ENCODE results near the gene MRPL17. TPM values are rescaled to one million over a fixed set of nuclear protein-coding genes. Genes with fewer than 3 reads are reported as not detected.
"Not testable (repeated sequence)": the region's sequence is repeated elsewhere in the genome, so short reads cannot be mapped to it uniquely, and the experiment has no call there.

Gene MRPL17
- total and polyA plus RNA-seq, 7 experiments from 2014 or later = 10.0 to 70.3 (median 26.4) TPM

GRCh38 chr11:6703247-6704063, 20.3 kb upstream of the MRPL17 start:
- POLR2A ChIA-PET = interaction anchor here (0.7 to 1.0 kb wide), 3 partner anchors 33 to 54 kb away, joined by 3 read pairs; no protein-coding TSS in a partner anchor
- Mint-ChIP-seq H3K4me1 (peaks cover 7 to 29% (median 14%) of the 10 kb centered on the region in 7 donors), H3K27ac (peak overlapping the region in 6 of 9 donors; percentile 21 to 82 (median 58)), H3K27me3 (no peaks in the 10 kb centered on the region), H3K36me3 (peaks cover 0 to 11% (median under 1%) of the 10 kb centered on the region in 5 donors), H3K4me3 (no peak overlapping the region), H3K9me3 (no peaks in the 10 kb centered on the region)
- DNase-seq (peak in 6 of 9 donors; percentile 14 to 38 (median 24)), ATAC-seq (peak; percentile 90)
- CTCF ChIA-PET = interaction anchor here (1.5 to 5.7 kb wide), 4 partner anchors 20 to 52 kb away, joined by 3 to 48 read pairs (median 17); partner anchors contain the start of gene MRPL17
- H3K27me3 ChIP-seq (ENCODE audit: control insufficient read depth in 2 of 2, insufficient read depth in 2 of 2, low read length in 2 of 2) = no peaks in the 10 kb centered on the region
- peaks cover 0 to 5% (median 0%) of the 10 kb centered on the region in 3 experiments for H3K36me3 ChIP-seq (ENCODE audit: control insufficient read depth in 2 of 3, insufficient read depth in 3 of 3, low read length in 3 of 3)
- H3K9me3 ChIP-seq (ENCODE audit: control insufficient read depth in 2 of 3, low read length in 3 of 3) = no peaks in the 10 kb centered on the region
- intact Hi-C loops (cut with micrococcal nuclease) = loop anchor here (1.0 to 2.0 kb wide), 2 partner anchors 35 to 54 kb away; no protein-coding TSS in a partner anchor
- no peaks in the 10 kb centered on the region for H3K4me1 ChIP-seq (ENCODE audit: control insufficient read depth in 2 of 2, insufficient read depth in 2 of 2, low read length in 2 of 2)
- H3K27ac ChIP-seq (ENCODE audit: low read depth, low read length) = no peak overlapping the region
- H3K4me3 ChIP-seq (ENCODE audit: low read length) = no peak overlapping the region

- Mint-ChIP-seq H3K36me3 (peaks cover 0 to 14% (median 3%) of the 10 kb centered on the region in 5 donors), H3K27ac (peak overlapping the region in 2 of 9 donors; percentile 11 to 53), H3K4me1 (peaks cover 4 to 19% (median 10%) of the 10 kb centered on the region in 7 donors)
- H3K4me1 ChIP-seq (ENCODE audit: control insufficient read depth in 2 of 2, insufficient read depth in 2 of 2, low read length in 2 of 2); H3K27me3 Mint-ChIP-seq; H3K27me3 ChIP-seq (ENCODE audit: control insufficient read depth in 2 of 2, insufficient read depth in 2 of 2, low read length in 2 of 2); H3K9me3 ChIP-seq (ENCODE audit: control insufficient read depth in 2 of 3, low read length in 3 of 3); H3K36me3 ChIP-seq (ENCODE audit: control insufficient read depth in 2 of 3, insufficient read depth in 3 of 3, low read length in 3 of 3); H3K4me3 ChIP-seq (ENCODE audit: low read length); H3K27ac ChIP-seq (ENCODE audit: low read depth, low read length); H3K9me3 Mint-ChIP-seq; ATAC-seq; DNase-seq; POLR2A ChIA-PET; H3K4me3 Mint-ChIP-seq: not testable (repeated sequence)
- intact Hi-C loops (cut with micrococcal nuclease) = loop anchor here in 1 of 2 donors (2.0 kb wide), 1 partner anchor 37 kb away; no protein-coding TSS in a partner anchor
- CTCF ChIA-PET = interaction anchor here (0.7 to 5.7 kb wide), 8 partner anchors 31 to 339 kb away, joined by 3 to 48 read pairs (median 3); no protein-coding TSS in a partner anchor
Observed at GRCh38 chr11:6701955-6702354, 18.8 kb upstream of the MRPL17 start.

- Histone ChIP-seq H3K27me3 (ENCODE audit: control insufficient read depth in 2 of 2, insufficient read depth in 2 of 2, low read length in 2 of 2) (no peaks in the 10 kb centered on the region), H3K36me3 (ENCODE audit: control insufficient read depth in 2 of 3, insufficient read depth in 3 of 3, low read length in 3 of 3) (no peaks in the 10 kb centered on the region), H3K4me3 (ENCODE audit: low read length) (no peak overlapping the region), H3K9me3 (ENCODE audit: control insufficient read depth in 2 of 3, low read length in 3 of 3) (no peaks in the 10 kb centered on the region), H3K27ac (ENCODE audit: low read depth, low read length) (no peak overlapping the region), H3K4me1 (ENCODE audit: control insufficient read depth in 2 of 2, insufficient read depth in 2 of 2, low read length in 2 of 2) (peaks cover 0 to 9% of the 10 kb centered on the region in 2 donors)
- CTCF ChIA-PET = interaction anchor here (0.7 to 2.9 kb wide), 7 partner anchors 11 to 164 kb away, joined by 3 to 10 read pairs (median 4); partner anchors contain the start of genes MRPL17 and TPP1
- Mint-ChIP-seq H3K27me3 (no peaks in the 10 kb centered on the region), H3K9me3 (peaks cover 0 to 2% (median 0%) of the 10 kb centered on the region in 11 donors), H3K4me3 (no peak overlapping the region), H3K27ac (peak overlapping the region in 2 of 9 donors; percentile 21 to 56), H3K36me3 (peaks cover 0 to 9% (median 3%) of the 10 kb centered on the region in 5 donors), H3K4me1 (peaks cover 13 to 34% (median 20%) of the 10 kb centered on the region in 7 donors)
- ATAC-seq (no peak), DNase-seq (no peak)
- intact Hi-C loops (cut with micrococcal nuclease) = no loop called here
- POLR2A ChIA-PET = interaction anchor here (1.1 to 2.3 kb wide), 3 partner anchors 77 to 91 kb away, joined by 4 to 10 read pairs (median 5); partner anchors contain the start of genes ILK, TAF10 and TPP1
Observed at GRCh38 chr11:6695377-6695776, 12.2 kb upstream of the MRPL17 start.

- H3K27ac Mint-ChIP-seq = peak overlapping the region in 6 of 9 donors; percentile 6 to 86 (median 55)
- Histone ChIP-seq H3K27me3 (ENCODE audit: control insufficient read depth in 2 of 2, insufficient read depth in 2 of 2, low read length in 2 of 2) (no peaks in the 10 kb centered on the region), H3K4me1 (ENCODE audit: control insufficient read depth in 2 of 2, insufficient read depth in 2 of 2, low read length in 2 of 2) (peaks cover 0 to 9% of the 10 kb centered on the region in 2 donors), H3K36me3 (ENCODE audit: control insufficient read depth in 2 of 3, insufficient read depth in 3 of 3, low read length in 3 of 3) (no peaks in the 10 kb centered on the region), H3K4me3 (ENCODE audit: low read length) (no peak overlapping the region), H3K9me3 (ENCODE audit: control insufficient read depth in 2 of 3, low read length in 3 of 3) (no peaks in the 10 kb centered on the region), H3K27ac (ENCODE audit: low read depth, low read length) (no peak overlapping the region)
- ChIA-PET POLR2A (interaction anchor here (0.6 to 1.0 kb wide), 5 partner anchors 47 to 304 kb away, joined by 3 read pairs; no protein-coding TSS in a partner anchor), CTCF (interaction anchor here (0.6 to 1.6 kb wide), 7 partner anchors 11 to 98 kb away, joined by 3 to 10 read pairs (median 3); partner anchors contain the start of gene MRPL17)
- DNase-seq (no peak), ATAC-seq (no peak)
- peaks cover 11 to 34% (median 20%) of the 10 kb centered on the region in 7 donors for H3K4me1 Mint-ChIP-seq
- H3K36me3 Mint-ChIP-seq = peaks cover 0 to 13% (median 3%) of the 10 kb centered on the region in 5 donors
- H3K27me3 Mint-ChIP-seq = no peaks in the 10 kb centered on the region
- H3K9me3 Mint-ChIP-seq = peaks cover 0 to 2% (median 0%) of the 10 kb centered on the region in 11 donors
- H3K4me3 Mint-ChIP-seq = peak overlapping the region in 2 of 10 donors; percentile 22 to 52
- intact Hi-C loops (cut with micrococcal nuclease) = no loop called here
Observed at GRCh38 chr11:6694229-6694535, 11.0 kb upstream of the MRPL17 start.

GRCh38 chr11:6693342-6694228, 10.4 kb upstream of the MRPL17 start:
- H3K9me3 ChIP-seq (ENCODE audit: control insufficient read depth in 2 of 3, low read length in 3 of 3) = no peaks in the 10 kb centered on the region
- peaks cover 0 to 9% of the 10 kb centered on the region in 2 donors for H3K4me1 ChIP-seq (ENCODE audit: control insufficient read depth in 2 of 2, insufficient read depth in 2 of 2, low read length in 2 of 2)
- peaks cover 0 to 2% (median 0%) of the 10 kb centered on the region in 11 donors for H3K9me3 Mint-ChIP-seq
- no peaks in the 10 kb centered on the region for H3K27me3 Mint-ChIP-seq
- no peaks in the 10 kb centered on the region for H3K36me3 ChIP-seq (ENCODE audit: control insufficient read depth in 2 of 3, insufficient read depth in 3 of 3, low read length in 3 of 3)
- peak; percentile 47 for ATAC-seq
- no peak overlapping the region for H3K4me3 ChIP-seq (ENCODE audit: low read length)
- POLR2A ChIA-PET = interaction anchor here (0.6 to 1.0 kb wide), 5 partner anchors 48 to 304 kb away, joined by 3 read pairs; no protein-coding TSS in a partner anchor
- H3K4me3 Mint-ChIP-seq = peak overlapping the region in 2 of 10 donors; percentile 22 to 52
- H3K36me3 Mint-ChIP-seq = peaks cover 0 to 14% (median 3%) of the 10 kb centered on the region in 5 donors
- H3K27ac ChIP-seq (ENCODE audit: low read depth, low read length) = no peak overlapping the region
- CTCF ChIA-PET = interaction anchor here (0.6 to 1.6 kb wide), 7 partner anchors 10 to 98 kb away, joined by 3 to 10 read pairs (median 3); partner anchors contain the start of gene MRPL17
- intact Hi-C loops (cut with micrococcal nuclease) = no loop called here
- no peaks in the 10 kb centered on the region for H3K27me3 ChIP-seq (ENCODE audit: control insufficient read depth in 2 of 2, insufficient read depth in 2 of 2, low read length in 2 of 2)
- H3K4me1 Mint-ChIP-seq = peaks cover 11 to 34% (median 20%) of the 10 kb centered on the region in 7 donors
- peak overlapping the region; percentile 6 to 86 (median 65) for H3K27ac Mint-ChIP-seq
- peak in 5 of 9 donors; percentile 19 to 52 (median 33) for DNase-seq

GRCh38 chr11:6692128-6692527, 9.0 kb upstream of the MRPL17 start:
- H3K36me3 ChIP-seq (ENCODE audit: control insufficient read depth in 2 of 3, insufficient read depth in 3 of 3, low read length in 3 of 3) = no peaks in the 10 kb centered on the region
- H3K27ac ChIP-seq (ENCODE audit: low read depth, low read length) = no peak overlapping the region
- Mint-ChIP-seq H3K27ac (no peak overlapping the region), H3K4me3 (no peak overlapping the region), H3K27me3 (no peaks in the 10 kb centered on the region), H3K9me3 (peaks cover 0 to 2% (median 0%) of the 10 kb centered on the region in 11 donors), H3K4me1 (peaks cover 11 to 34% (median 20%) of the 10 kb centered on the region in 7 donors), H3K36me3 (peaks cover 0 to 11% (median 0%) of the 10 kb centered on the region in 5 donors)
- ChIA-PET POLR2A (interaction anchor here (0.7 kb wide), 1 partner anchor 13 kb away, joined by 3 read pairs; no protein-coding TSS in a partner anchor), CTCF (no interaction called here)
- H3K4me1 ChIP-seq (ENCODE audit: control insufficient read depth in 2 of 2, insufficient read depth in 2 of 2, low read length in 2 of 2) = peaks cover 0 to 9% of the 10 kb centered on the region in 2 donors
- ATAC-seq (no peak), DNase-seq (no peak)
- no peaks in the 10 kb centered on the region for H3K27me3 ChIP-seq (ENCODE audit: control insufficient read depth in 2 of 2, insufficient read depth in 2 of 2, low read length in 2 of 2)
- no peak overlapping the region for H3K4me3 ChIP-seq (ENCODE audit: low read length)
- H3K9me3 ChIP-seq (ENCODE audit: control insufficient read depth in 2 of 3, low read length in 3 of 3) = no peaks in the 10 kb centered on the region
- intact Hi-C loops (cut with micrococcal nuclease) = no loop called here
